GM19463 (cell line): Measurements from ENCODE around the gene HEMGN.
"Not testable (repeated sequence)": the region's sequence is repeated elsewhere in the genome, so short reads cannot be mapped to it uniquely, and the experiment has no call there.

Source experiments
- ATAC-seq: cut with Tn5 transposase; IDR thresholded peaks from one replicate; pipeline ENCODE4 v1.9.1; 2021; ENCODE audit warnings: mild to moderate bottlenecking, moderate library complexity; ENCODE audit not compliant: unreplicated experiment

HEMGN gene

GRCh38 chr9:97966493-97966892, 28.5 kb upstream of the HEMGN start:
- no peak for ATAC-seq

GRCh38 chr9:97964901-97965300, 26.9 kb upstream of the HEMGN start:
- ATAC-seq, result no peak

- no peak for ATAC-seq
Measured at GRCh38 chr9:97963232-97963631, 25.3 kb upstream of the HEMGN start.

- no peak for ATAC-seq
Measured at GRCh38 chr9:97962575-97962974, 24.6 kb upstream of the HEMGN start.

DNA sequence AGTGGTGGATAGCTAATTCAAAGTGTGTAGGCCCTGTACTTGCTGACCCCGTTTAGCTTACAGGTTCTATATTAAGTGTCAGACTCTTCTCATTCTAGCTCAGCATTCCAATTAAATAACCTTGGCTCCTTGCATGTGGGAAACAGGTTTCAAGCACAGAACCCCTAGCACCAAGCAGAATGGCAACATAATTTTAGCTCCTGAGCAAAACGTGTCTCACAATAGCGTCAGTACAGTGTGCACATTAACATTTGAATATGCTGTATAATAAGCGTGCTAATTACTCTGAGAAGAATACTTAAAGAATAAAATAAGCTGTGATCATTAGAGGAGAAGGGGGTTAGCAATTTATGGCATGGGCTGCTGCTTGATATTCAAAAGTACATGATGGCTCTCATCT, 24.2 kb upstream of the HEMGN start:
- ATAC-seq, result no peak

- no peak for ATAC-seq
Measured at GRCh38 chr9:97961361-97961760, 23.4 kb upstream of the HEMGN start.

GRCh38 chr9:97960678-97961328, 22.8 kb upstream of the HEMGN start:
- ATAC-seq, result not testable (repeated sequence)

- no peak for ATAC-seq
Measured at GRCh38 chr9:97959585-97959984, 21.6 kb upstream of the HEMGN start.

DNA sequence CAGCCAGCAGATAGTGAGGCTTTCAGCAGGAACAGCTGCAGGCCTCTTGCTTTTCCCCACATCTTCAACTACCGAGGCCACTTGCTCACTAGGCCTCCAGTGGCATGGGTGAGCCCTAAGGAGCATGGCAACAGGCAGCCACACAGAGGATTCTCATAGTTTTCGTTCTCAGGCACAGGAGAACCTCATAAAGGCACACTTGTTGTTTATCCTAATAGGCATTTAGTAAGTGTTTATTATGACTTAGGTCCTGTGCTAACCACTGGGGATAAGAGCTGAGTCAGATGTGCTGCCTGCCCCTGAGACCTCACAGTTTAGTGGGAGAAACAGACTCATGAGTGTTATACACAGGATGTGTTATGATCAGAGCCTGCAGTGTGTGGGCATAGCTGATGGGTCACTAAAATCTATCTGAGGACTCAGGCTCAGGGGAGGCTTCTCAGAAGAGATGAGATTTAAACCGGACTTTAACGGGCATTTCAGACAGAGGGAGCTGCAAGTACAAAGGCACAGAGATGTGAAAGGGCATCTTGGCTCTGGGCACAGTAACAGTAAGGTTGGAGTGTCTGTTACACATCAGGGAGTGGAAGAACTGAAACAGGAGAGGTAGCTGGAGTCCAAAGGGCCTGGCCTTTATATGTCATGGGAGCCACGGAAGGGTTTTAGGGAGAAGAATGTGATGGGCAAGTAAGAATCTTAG, 21.0 kb upstream of the HEMGN start:
- ATAC-seq, result no peak

DNA sequence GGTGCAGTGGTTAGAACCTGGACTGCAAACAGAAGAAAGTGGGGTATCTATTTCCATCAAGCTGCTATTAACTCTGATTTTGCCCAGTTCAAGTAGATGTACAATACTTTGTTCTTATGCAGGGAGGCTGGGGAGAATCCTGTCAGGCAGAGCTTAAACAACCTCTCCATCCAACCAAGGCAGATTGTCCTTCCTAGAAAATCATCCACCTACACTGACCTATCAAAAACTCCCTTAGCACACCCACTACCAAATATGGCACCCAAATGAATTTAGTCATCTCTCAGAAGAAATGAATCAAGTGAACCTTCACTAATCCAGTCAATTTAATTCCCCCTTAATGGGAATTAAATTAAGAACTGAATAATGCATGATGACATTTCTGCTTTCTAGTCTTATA, 18.4 kb upstream of the HEMGN start:
- ATAC-seq, result no peak

- peak; percentile 76 for ATAC-seq
Measured at GRCh38 chr9:97954550-97954989, 16.6 kb upstream of the HEMGN start.

- not testable (repeated sequence) for ATAC-seq
Measured at GRCh38 chr9:97950873-97951272, 12.9 kb upstream of the HEMGN start.

- ATAC-seq, result not testable (repeated sequence)
Measured at GRCh38 chr9:97947094-97947493, 9.1 kb upstream of the HEMGN start.

- ATAC-seq, result not testable (repeated sequence)
Measured at GRCh38 chr9:97945470-97945869, 7.5 kb upstream of the HEMGN start.

- no peak for ATAC-seq
Measured at GRCh38 chr9:97944612-97945011, 6.6 kb upstream of the HEMGN start.

GRCh38 chr9:97943308-97943855, 5.4 kb upstream of the HEMGN start:
- no peak for ATAC-seq

DNA sequence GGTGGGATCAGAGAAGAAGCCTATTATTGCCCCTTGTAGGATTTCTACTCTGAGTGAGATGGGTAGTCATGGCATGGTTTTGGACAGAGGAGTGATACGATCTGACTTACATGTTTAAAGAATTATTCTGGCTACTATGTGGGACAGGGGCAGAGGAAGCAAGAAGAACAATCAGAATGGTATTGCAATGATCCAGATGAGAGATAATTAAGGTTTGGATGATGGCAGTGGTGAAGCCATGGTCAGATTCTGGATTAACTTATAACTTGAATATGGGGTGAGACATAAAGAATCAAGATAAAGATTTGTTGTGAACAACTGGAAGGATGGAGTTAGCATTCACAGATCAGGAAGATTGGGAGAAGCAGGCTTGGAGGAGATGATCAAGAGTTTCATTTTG, 3.4 kb upstream of the HEMGN start:
- ATAC-seq, result no peak

DNA sequence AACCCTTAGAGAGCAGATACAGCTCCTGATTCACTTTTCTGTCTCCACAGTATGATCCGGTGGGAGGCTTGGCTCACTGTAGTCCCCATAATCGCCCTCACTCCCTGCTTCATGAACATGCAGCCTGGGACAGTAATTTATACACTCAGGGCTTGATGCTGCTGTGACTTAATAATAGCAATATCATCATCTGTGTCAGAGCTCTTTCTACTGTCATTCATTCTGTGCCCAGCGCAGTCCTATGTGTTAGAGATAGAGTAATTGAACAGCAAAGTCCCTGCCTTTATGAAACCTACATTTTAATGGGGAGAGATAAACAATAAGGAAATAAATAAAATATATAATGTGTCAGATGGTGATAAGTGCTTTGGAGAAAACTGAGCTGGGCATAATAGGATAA, 2.8 kb upstream of the HEMGN start:
- no peak for ATAC-seq

DNA sequence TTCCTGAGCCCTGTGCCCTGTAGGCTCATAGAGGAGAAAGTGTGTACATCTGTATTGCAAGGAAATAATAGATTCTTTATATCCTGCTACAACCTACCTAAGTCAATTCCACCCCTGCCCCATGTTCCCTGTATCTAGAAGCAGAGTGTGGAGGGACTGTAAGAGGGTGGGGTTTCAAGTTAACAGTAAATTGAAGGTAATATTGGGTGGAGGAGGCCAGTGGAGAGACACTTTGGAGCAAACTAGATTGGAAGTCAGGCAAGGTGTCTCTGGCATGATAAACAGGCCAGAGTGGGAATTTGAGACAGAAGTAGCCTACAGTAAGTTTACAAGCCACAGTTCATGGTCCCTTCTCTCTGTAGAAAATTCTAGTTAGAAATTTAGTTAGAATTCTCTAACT, 2.3 kb upstream of the HEMGN start:
- no peak for ATAC-seq

- ATAC-seq, result no peak
Measured at GRCh38 chr9:97936998-97937397, 974 bp downstream of the HEMGN start.

GRCh38 chr9:97935276-97935675, 2.7 kb downstream of the HEMGN start:
- ATAC-seq, result no peak
